GM19455 (cell line): ENCODE measurements around the gene IL13RA2.

Experiments
- ATAC-seq: cut with Tn5 transposase; IDR thresholded peaks from one replicate; pipeline ENCODE4 v1.9.1; 2021; ENCODE audit not compliant: unreplicated experiment

The IL13RA2 gene, protein sequence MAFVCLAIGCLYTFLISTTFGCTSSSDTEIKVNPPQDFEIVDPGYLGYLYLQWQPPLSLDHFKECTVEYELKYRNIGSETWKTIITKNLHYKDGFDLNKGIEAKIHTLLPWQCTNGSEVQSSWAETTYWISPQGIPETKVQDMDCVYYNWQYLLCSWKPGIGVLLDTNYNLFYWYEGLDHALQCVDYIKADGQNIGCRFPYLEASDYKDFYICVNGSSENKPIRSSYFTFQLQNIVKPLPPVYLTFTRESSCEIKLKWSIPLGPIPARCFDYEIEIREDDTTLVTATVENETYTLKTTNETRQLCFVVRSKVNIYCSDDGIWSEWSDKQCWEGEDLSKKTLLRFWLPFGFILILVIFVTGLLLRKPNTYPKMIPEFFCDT

DNA sequence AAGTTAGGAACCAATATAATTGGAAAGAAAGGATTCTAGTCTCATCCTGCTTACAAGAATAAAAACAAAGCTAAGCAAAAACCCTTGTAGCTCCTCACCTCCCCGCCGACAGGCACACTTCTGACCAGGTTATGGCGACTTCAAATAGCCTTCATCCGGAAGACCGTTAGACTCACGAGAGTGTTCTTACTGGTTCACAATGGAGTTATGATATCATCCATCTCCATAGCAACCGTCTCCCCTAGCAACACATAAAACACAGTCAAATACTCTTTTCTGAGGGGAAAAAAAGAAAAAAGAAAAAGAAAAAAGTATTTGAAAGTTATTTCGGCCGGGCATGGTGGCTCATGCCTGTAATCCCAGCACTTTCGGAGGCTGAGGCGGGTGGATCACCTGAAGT lies at the start of gene IL13RA2:
IL13RA2 (minus strand) TSS at position 162 of the 400 bp plus-strand sequence. CDS start 347 bp downstream, outside the sequence.
- ATAC-seq, result no peak

DNA sequence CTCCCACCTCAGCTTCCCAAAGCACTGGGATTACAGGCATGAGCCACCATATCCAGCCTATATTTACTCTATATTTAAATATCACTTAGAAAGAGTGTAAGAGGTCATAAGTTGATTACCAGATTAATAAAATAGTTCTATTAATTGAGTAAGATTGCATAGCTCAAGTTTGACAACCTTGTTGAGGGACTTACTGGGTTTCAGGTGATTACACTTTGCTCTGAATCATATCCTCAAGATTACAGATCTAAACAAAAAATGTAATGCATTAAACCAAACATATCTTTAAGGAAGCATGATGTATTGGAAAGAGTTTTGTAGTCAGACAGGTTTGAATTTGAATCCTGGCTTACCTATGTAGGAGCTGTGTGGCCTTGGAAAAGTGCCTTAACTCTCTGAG lies 47.9 kb upstream of the IL13RA2 start:
- no peak for ATAC-seq

DNA sequence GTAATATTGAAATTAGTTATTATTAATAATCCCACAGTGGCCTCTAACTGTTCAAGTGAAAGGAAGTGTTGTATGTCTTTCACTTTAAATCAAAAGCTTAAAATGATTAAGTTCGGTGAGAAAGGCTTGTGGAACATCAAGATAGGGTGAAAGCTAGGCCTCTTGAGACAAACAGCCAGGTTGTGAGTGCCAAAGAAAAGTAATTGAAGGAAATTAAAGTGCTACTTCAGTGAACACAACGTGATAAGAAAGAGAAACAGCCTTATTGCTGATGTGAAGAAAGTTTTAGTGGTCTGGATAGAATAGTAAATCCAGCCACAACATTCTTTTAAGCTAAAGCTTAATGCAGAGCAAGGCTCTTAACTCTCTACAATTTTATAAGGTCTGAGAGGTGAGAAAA lies 42.6 kb upstream of the IL13RA2 start:
- no peak for ATAC-seq

DNA sequence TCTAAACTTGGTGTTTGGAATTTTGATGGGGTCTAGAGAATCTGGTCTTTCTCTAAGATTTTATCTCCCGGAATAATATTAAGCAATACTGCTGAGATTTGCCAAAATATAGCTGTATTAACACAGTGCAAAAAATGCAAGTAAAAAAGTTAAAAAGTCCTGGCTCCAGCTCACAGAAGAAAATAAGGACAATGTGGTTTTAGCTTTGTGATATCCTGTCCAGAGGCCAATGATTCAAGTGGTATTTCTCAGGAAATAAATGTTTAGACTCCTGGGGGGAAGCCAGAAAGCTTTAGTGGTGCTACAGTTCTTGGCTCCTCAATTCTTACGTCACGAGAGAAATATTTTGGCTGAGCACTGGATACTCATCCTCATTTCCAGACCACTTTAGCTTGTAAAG lies 40.9 kb upstream of the IL13RA2 start:
- no peak for ATAC-seq

DNA sequence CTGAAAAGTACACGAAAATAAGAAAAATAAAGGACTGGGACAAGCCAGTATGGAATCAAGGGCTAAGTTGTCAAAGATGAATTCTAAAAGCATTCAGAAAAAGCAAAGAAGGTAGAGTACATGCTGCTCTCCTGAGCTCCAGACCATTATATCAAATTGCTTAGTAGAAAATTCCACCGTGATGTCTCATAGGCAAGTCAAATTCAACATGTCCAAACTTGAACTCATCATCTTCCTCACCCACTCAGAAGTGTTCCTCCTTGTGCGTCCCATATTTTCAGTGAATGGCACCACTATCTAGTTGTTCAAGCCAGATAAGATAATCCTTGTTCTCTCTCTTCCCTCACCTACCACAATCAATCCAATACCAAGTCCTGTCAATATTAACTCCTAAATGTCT lies 37.5 kb upstream of the IL13RA2 start:
- no peak for ATAC-seq

DNA sequence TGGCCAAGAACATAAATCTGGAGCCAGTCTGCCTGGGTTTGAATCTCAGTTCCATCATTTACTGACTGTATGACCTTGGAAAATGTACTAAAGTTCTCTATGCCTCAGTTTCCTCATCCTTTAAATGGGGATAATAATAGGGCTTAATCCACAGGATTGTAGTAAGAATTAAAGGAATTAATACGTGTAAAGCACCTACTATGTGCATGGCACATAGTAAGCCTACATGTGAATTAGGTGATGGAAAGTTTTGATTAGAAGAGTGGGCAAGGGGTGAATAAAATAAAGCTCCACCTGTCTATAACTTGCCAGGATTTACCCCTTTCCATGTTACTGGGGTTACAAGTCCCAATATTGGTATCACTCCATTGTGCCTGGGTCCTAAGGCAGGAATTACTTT lies 35.8 kb upstream of the IL13RA2 start:
- ATAC-seq, result no peak

DNA sequence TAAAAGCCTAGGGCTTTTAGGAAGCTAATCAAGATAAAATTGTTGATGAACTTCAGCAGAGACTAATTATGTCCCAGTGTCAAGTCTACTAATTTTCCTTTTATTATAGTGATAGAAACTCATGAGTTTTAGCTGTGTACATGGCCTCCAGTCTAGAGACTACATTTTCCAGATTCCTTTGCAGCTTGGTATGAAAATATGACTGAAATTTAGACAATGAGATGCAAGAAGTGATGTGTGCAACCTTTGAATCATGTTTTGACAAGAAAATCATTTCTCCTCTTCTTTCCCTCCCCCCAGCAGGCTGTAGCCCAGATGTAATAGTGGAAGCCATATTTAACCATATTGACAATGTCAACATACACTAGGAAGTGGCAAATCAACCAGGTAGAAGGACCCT lies 30.3 kb upstream of the IL13RA2 start:
- no peak for ATAC-seq

DNA sequence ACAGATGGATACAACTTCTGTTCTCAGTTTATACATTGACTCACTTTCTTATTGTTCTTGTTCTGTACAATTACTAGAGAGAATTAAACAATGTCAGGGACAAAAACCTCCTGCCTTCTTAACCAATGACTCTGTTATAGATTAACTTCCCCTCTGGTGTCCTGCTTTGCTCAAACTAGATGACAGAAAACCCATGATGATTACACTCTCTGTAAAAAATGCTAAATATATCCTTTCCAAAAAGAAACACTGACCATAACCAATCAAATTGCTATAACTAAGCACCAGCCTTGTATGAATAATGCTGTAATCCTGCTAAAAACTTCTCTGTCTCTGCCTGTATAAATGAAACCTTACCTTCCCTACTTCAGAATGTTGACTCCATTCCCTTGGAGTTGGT lies 29.8 kb upstream of the IL13RA2 start:
- no peak for ATAC-seq

DNA sequence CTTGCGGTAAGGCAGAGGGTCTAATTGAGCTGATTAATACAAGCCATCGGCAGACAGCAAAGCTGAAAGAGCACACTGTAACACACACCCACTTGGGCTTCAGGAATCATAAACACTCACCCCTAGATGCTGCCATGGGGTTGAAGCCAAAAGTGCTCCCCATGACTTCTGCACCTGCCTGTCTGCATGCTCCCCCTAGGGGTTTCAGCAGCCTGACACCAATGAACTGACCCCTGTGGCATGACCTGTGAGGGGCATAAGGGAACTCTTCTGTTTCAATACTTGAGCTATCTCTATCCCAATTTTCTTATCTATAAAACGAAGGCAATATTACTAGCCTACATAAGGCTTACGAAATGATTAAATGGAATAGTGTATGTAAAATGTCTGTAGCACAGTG lies 23.0 kb upstream of the IL13RA2 start:
- ATAC-seq, result no peak

DNA sequence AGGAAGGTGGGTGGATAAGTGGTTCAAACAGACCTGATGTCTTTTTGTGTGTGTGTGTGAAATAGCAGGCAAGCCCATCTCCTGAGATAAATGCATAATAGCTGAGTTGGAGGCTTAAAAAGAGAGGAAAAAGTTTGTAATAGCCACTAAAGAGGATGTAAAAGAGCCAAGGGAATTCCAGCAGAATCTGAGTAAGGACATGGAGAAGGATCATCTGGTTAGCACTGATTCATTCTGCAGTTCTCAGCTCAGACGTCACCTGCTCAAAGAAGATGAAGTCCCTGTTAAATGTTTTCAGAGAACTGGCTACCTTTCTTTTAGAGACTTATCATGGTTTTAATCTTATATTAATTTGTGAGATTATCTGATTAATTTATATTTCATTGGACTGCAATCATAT lies 21.0 kb upstream of the IL13RA2 start:
- ATAC-seq, result no peak

DNA sequence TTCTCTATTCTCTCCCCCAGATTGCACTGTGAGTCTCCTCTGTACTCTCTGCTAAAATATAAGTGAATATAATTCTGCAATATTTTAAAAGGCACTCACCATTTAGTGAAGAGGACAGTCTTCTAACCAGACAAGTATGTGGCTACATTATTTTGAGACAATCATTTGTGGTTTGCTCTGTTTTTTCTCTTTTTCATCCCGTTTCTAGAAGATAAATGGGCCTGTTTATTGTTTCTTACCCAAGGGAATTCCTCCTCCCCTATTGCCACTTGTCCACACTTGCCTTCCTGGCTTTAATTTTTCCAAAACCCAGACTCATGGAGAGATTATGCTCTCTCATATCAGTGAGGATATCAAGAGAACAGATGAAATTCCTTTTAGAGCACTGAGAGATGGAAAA lies 18.6 kb upstream of the IL13RA2 start:
- no peak for ATAC-seq

DNA sequence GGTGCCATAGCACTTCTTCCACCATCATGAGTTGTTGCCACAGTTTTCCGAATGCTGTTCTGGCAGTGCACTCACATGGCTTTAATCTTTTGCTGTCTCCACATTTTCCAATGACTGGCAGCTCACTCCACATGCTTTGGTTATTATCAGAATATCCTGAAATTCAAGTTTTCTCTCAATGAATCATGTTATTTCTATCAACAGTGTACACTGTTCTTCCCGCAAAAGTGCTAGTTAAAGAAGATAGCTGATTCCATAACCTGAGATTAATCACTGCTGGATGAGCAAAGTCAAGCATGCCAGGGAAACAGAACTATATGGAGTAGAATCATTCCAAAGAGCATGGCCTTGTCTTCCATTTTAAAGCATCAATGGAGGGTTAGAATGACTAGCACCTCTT lies 14.6 kb upstream of the IL13RA2 start:
- ATAC-seq, result no peak

DNA sequence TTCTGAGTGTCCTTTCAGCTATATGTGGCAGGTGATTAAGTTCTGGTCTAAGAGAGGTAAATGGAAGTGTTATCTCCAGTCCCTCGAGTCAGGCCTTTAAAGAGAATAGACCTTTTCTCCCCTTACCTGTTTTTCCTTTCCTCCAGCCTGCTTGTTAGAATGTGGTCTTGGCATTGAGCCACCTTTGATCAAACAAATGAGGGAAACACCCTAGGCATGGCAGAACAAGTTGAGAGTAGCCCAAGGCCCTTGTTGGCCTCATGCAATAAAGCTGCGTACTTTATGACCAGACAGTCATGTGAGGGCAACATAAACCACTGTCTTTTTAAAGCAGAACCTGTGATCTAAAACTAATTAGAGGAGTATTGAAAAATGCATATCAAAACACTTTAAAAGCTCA lies 13.2 kb upstream of the IL13RA2 start:
- ATAC-seq, result no peak

DNA sequence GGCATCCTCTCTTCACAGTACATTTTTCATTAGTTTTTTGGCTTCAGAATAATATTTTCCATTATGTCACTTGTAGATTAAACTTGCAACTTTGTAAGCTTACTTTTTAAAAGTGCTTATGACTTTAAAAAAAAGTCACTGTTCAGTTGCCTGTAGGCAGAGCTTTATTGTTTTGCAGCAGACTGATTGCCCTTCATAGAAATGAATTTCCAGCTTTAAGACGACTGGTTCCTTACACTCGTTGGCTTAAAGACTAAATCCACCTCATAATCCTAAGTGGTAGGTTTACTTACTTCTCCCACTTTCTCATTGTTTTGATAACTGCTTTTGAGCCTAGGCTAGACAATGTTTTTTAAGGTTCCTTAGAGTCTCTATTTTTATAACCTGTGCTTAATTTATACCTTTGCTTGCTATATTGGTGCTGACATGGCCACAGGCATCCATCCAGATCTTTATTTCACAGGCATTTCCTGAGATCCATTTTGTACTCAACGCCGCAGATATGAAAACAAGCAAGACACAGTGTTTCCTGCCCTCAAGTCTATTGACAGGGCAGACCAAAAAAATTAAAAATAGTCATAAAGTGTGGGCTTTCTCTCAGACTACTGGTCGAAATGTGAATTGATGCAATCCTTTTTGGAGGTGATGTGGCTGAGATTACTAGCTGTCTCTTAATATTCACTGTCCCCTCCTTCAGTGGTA lies 12.6 kb upstream of the IL13RA2 start:
- ATAC-seq, result no peak

DNA sequence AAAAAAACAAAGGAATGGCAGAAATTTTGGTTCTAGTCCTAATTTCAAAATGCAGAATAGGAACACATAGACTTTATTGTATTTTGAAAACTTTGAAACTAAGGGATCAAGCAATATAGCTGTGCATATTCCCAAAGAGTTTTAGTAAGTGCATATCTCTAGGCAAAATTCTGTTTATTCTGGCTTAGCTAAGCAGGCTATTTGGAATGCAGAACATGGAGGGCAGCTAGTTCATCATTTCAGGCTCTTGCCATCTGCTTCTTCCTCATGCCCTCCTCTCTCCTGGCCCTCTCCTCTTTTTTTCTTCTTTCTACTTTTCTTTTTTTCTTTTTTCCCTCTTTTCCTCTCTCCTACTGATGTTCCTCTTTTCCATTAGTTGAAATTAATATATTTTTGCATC lies 12.0 kb upstream of the IL13RA2 start:
- ATAC-seq, result no peak

DNA sequence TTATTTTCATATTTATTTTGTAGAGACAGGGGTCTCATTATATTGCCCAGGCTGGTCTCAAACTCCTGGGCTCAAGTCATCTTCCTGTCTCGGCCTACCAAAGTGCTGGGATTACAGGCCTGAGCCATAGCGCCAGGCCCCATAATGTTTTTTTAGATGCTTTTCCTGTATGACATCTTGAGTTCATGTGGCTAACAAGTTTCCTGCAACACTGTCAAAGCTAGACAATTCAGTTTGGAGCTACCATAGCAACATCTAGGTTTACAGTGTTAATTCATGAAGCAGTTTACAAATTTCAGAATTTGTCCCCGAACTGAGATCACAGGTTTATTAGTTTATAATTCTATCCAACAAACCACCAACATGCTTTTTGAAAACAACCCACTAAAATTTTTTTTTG lies 6.4 kb upstream of the IL13RA2 start:
- no peak for ATAC-seq

DNA sequence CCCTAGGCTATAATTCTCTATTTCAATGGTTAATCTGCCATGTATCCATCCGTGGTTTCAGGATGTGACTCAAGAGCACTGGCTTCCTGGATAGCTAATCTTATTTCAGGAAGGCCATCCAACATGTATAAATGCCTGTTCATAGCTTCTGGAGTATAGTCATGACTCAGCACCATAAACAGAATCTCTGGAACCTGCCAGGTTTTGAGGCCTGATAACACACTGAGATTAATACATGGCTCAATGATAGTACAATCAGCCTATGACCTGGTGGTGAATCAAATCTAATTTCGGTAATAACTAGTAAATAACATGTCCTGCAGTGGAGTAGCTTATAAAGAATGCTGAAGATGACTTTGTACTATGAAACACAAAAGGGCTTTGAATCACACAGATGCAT lies 5.7 kb upstream of the IL13RA2 start:
- ATAC-seq, result no peak

DNA sequence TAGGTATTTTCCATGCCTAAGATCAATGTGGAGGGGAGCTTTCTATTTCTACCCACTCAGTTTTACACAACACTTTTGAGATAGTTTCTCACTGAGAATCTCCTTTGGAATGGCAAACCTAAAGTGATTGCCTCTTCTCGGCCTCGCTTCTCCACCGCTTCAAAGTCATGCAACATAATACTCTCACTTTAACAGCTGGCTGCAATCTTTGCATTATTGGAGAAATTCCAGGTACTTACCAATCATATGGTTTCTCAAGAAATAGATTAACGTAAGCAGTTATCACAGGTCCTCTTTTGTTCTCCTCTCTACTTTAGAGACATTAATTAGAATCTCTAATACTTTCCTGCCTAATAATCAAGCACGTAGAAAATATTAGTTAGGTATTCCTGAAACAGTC lies 3.7 kb upstream of the IL13RA2 start:
- no peak for ATAC-seq

DNA sequence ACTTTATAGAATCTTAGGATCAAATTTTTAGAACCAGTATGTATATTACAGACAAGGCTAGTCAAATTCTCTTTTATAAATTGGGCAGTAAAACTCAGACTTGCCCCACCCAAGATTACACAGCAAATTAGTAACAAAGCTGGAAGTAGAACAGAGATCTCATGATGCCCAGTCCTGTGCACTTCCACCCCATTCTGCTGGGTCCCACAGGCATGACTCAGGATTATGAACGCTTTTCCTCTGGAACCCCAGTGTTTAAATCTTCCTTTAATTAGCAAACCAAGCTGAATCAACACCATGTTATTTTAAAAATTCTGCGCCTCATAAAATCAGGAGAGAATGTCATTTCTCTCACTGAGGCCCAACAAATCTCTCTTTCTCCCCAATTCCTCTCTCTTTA lies 1.5 kb upstream of the IL13RA2 start:
- no peak for ATAC-seq

DNA sequence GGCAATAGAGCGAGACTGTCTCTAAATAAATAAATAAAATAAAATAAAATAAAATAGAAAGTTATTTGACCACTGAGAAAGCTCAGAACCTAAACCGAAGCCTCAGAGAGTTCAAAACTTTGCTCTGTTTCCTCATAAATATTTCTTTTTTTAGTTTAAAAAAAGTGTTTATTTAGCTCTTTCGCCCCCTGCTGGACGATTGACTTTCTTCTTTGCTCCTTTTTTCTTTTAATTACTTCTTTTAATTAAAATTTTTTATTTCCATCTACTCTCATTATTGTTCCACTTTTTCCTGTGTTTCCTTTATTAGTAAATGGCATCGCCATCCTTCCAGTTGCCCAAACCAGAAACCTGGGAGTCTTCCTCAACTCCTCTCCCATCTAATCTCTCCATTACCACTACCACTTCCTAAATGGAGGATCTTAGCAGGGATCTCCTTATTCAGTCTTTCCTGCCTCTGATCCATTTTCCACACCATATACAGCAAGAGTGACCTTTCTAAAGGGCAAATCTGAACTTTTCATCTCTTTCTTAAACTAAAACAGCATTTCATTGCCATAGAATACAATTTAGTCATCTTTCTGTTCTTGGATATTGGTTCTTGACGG lies 728 bp upstream of the IL13RA2 start:
- no peak for ATAC-seq

DNA sequence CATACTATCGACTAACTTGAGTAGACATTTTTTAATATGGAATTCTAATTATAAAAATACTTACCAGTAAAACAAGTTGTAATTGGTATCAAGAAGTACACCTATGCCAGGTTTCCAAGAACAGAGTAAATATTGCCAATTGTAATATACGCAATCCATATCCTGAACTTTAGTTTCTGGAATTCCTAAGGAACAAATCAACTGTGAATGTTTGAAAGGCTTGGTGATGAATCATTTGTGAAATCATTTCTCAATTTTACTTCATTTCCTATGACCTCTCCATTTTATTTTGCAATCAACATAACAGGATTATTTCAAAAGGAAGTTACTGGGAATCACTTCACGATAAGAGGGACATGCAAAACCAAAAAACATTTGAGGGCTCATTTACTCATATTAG lies 3.7 kb downstream of the IL13RA2 start:
- ATAC-seq, result no peak

DNA sequence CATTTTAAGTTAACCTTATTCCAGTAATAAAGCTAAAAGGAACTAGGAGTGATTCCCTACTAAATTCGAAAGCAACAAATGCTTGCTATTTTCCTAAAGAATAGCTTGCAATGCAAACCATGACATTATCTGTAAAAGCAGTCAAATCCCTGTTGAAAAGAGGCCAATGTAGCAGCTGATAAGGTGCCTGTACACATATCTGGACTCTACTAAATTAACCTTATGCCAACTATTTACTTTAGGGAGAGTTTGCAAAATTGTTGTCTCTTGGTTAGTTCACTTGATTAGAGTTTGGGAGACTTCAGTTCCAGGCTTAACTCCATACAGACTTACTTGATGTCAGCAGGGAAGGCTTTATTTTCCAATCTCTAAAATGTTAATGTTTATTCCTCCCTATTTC lies 6.0 kb downstream of the IL13RA2 start:
- no peak for ATAC-seq
